Fibroblast of lung (primary cell): ENCODE data around the gene DHFR2.

Experiments
- EZH2 ChIP-seq: IDR thresholded peaks from 2 replicates; pipeline ENCODE4 v1.5.1; 2012; ENCODE audit warnings: low read length, control low read depth, mild to moderate bottlenecking; ENCODE audit errors: missing control alignments
- TF ChIP-seq, protein P1 (sequence below), 2 donors: IDR thresholded peaks in 1 of 2; conservative IDR thresholded peaks in 1 of 2; 1 replicate in 1 of 2; 2 replicates in 1 of 2; pipeline ENCODE4 v1.5.1; 2011 to 2012; ENCODE audit warnings: low read length in 2 of 2, control low read depth in 1 of 2, inconsistent platforms in 1 of 2, low read depth in 1 of 2, mild to moderate bottlenecking in 1 of 2

DNA sequence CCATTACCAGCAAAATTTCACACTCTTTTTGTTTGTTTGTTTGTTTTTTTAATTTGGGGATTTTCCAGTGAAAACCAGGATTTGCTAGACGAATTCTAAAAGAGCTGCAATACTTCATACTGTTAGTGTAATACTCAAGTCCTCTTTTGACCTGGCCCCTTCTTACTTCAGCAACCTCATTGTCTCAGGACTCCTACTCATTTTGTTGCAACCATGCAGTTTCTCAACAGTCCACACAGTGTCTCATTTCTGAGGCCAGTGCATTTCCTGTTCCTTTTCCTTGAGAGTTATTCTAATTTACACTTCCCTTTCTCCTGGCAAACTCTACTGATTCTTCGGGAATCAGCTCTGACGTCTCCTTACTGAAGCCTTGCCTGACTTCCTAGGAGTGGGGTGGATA lies 35.7 kb upstream of the DHFR2 start:
- TF ChIP-seq, protein P1, sequence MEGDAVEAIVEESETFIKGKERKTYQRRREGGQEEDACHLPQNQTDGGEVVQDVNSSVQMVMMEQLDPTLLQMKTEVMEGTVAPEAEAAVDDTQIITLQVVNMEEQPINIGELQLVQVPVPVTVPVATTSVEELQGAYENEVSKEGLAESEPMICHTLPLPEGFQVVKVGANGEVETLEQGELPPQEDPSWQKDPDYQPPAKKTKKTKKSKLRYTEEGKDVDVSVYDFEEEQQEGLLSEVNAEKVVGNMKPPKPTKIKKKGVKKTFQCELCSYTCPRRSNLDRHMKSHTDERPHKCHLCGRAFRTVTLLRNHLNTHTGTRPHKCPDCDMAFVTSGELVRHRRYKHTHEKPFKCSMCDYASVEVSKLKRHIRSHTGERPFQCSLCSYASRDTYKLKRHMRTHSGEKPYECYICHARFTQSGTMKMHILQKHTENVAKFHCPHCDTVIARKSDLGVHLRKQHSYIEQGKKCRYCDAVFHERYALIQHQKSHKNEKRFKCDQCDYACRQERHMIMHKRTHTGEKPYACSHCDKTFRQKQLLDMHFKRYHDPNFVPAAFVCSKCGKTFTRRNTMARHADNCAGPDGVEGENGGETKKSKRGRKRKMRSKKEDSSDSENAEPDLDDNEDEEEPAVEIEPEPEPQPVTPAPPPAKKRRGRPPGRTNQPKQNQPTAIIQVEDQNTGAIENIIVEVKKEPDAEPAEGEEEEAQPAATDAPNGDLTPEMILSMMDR (conservative IDR thresholded peaks at IDR 0.05 in 1 of 2, IDR thresholded peaks at IDR 0.05 in 1 of 2; ENCODE audit: low read depth in 1 of 2, low read length in 2 of 2): no peak
- no peak for TF ChIP-seq EZH2
